Measurements from ENCODE around the gene GRIN3B. TPM values are rescaled to one million over a fixed set of nuclear protein-coding genes. Genes with fewer than 3 reads are reported as not detected.

The GRIN3B gene
- total and polyA plus RNA-seq, 2 of the 8 experiments (the other 6 are each of a cell fraction or from before 2014, with no cell fraction given) = 0.45 to 1.0 TPM

GRCh38 chr19:1053176-1054101, 53.2 kb downstream of the GRIN3B start:
- Histone ChIP-seq H3K27me3 (replicated peaks in 1 of 4; ENCODE audit: control insufficient read depth in 3 of 4, extremely low read depth in 1 of 4, insufficient read depth in 3 of 4, low read length in 3 of 4) (no peaks in the 10 kb centered on the region; a peak in 1 of 7 replicates), H3K79me2 (ENCODE audit: control insufficient read depth in 1 of 2, insufficient read depth in 2 of 2, low read length in 2 of 2) (no peaks in the 10 kb centered on the region), H4K5ac (ENCODE audit: insufficient read length, low read depth, low read length) (no peak overlapping the region), H3K23me2 (ENCODE audit: low read depth, low read length) (peaks cover 3% of the 10 kb centered on the region; the same call in 1 of the 2 replicates), H4K20me1 (replicated peaks in 1 of 2; ENCODE audit: control insufficient read depth in 1 of 2, insufficient read depth in 2 of 2, low read length in 2 of 2) (no peaks in the 10 kb centered on the region), H3K4ac (replicated peaks; ENCODE audit: insufficient read length, low read depth, low read length) (no peak overlapping the region), H3K79me1 (ENCODE audit: low read depth, low read length) (no peaks in the 10 kb centered on the region), H3K18ac (ENCODE audit: extremely low read depth, low read length) (no peak overlapping the region), H2BK120ac (replicated peaks; ENCODE audit: low read depth, low read length) (no peak overlapping the region), H3K14ac (ENCODE audit: insufficient read length) (no peak overlapping the region), H3K9me3 (ENCODE audit: insufficient read depth in 2 of 2, low read depth in 1 of 2, low read length in 1 of 2) (peaks cover 29 to 50% of the 10 kb centered on the region in 2 experiments), H2AK5ac (ENCODE audit: low read depth, low read length) (no peak overlapping the region), H3K9ac (replicated peaks in 1 of 4; ENCODE audit: extremely low read depth in 1 of 4, low read depth in 3 of 4, low read length in 3 of 4) (no peak overlapping the region), H3K4me2 (ENCODE audit: insufficient read depth in 1 of 2, low read depth in 2 of 2, low read length in 2 of 2) (no peak overlapping the region), H4K91ac (replicated peaks; ENCODE audit: insufficient read length, low read length) (no peak overlapping the region), H2BK5ac (ENCODE audit: low read depth, low read length) (no peak overlapping the region), H2BK12ac (ENCODE audit: low read depth, low read length) (no peak overlapping the region), H4K8ac (ENCODE audit: extremely low read depth, insufficient read depth, low read length) (no peak overlapping the region), H3K23ac (ENCODE audit: insufficient read length) (no peak overlapping the region), H2AFZ (ENCODE audit: low read length) (no peak overlapping the region), H3K56ac (replicated peaks; ENCODE audit: insufficient read length, low read depth, low read length) (no peak overlapping the region), H3K4me3 (ENCODE audit: extremely low read depth in 1 of 4, insufficient read depth in 2 of 4, low read depth in 3 of 4, low read length in 4 of 4) (no peak overlapping the region), H2BK15ac (ENCODE audit: low read length) (no peak overlapping the region), H3K36me3 (ENCODE audit: control insufficient read depth in 2 of 4, insufficient read depth in 4 of 4, low read length in 3 of 4) (peaks cover 0 to 39% (median 12%) of the 10 kb centered on the region in 4 experiments; a peak in 6 of 8 replicates), H3K4me1 (replicated peaks in 1 of 4; ENCODE audit: control insufficient read depth in 3 of 4, insufficient read depth in 4 of 4, low read length in 3 of 4) (no peaks in the 10 kb centered on the region), H3K27ac (ENCODE audit: low read depth, low read length) (no peak overlapping the region), H2BK20ac (ENCODE audit: low read length) (no peak overlapping the region)
- DNase-seq (ENCODE audit: low read depth in 1 of 2, low spot score in 2 of 2) (no peak), FAIRE-seq (no peak)
- 91% methylated on average over 29 of the region's 31 CpGs; no CpG with 5 or more reads in 1 of the 2 experiments for WGBS, 2 experiments (ENCODE audit: extremely low coverage in 1 of 2, insufficient coverage in 1 of 2, insufficient read length in 1 of 2, insufficient replicate concordance in 2 of 2, low coverage in 1 of 2, low lambda C conversion rate in 2 of 2, missing lambda C conversion rate in 1 of 2)
- POLR2A ChIA-PET (ENCODE audit: partially characterized antibody) = interaction anchor here (0.7 to 2.5 kb wide), 8 partner anchors 11 to 35 kb away, joined by 3 to 10 read pairs (median 4); partner anchors contain the start of genes ABCA7 and CNN2
- CTCF ChIA-PET (ENCODE audit: partially characterized antibody) = interaction anchor here (0.7 to 1.2 kb wide), 3 partner anchors 11 to 164 kb away, joined by 3 to 5 read pairs (median 4); no protein-coding TSS in a partner anchor
- TF ChIP-seq EGR1 (IDR thresholded peaks at IDR 0.05; ENCODE audit: borderline replicate concordance, low read depth, low read length) (no peak), CHD1 (IDR thresholded peaks at IDR 0.05; ENCODE audit: low read depth, low read length) (no peak), NRF1 (IDR thresholded peaks at IDR 0.05; ENCODE audit: low read depth, low read length) (no peak), KDM5A (IDR thresholded peaks at IDR 0.05; ENCODE audit: low read length) (no peak), KDM1A (IDR thresholded peaks at IDR 0.05; ENCODE audit: borderline replicate concordance, low read length) (no peak), HDAC2 (IDR thresholded peaks at IDR 0.05; ENCODE audit: borderline replicate concordance in 1 of 2, low read depth in 2 of 2, low read length in 2 of 2) (no peak), CHD2 (IDR thresholded peaks at IDR 0.05; ENCODE audit: low read length) (no peak), TAF7 (optimal IDR thresholded peaks at IDR 0.05; ENCODE audit: borderline replicate concordance, low read depth, low read length) (no peak), POLR2AphosphoS5 (IDR thresholded peaks at IDR 0.05; ENCODE audit: low read depth, low read length) (no peak), RBBP5 (IDR thresholded peaks at IDR 0.05; ENCODE audit: borderline replicate concordance, low read depth, low read length) (no peak), ZNF274 (IDR thresholded peaks at IDR 0.05; ENCODE audit: borderline replicate concordance, extremely low read depth, low read length) (no peak), KDM4A (IDR thresholded peaks at IDR 0.05; ENCODE audit: low read depth, low read length, severe bottlenecking) (no peak)

Data from H1 (cell line).